HG03378 (cell line): ENCODE measurements around the gene TRRAP.
"Not testable (repeated sequence)": the region's sequence is repeated elsewhere in the genome, so short reads cannot be mapped to it uniquely, and the experiment has no call there.

Experiments
- ATAC-seq: cut with Tn5 transposase; IDR thresholded peaks from one replicate; pipeline ENCODE4 v1.9.1; 2021; ENCODE audit warnings: mild to moderate bottlenecking, moderate library complexity; ENCODE audit not compliant: unreplicated experiment

The TRRAP gene

GRCh38 chr7:99040104-99040958 lies 162.0 kb downstream of the TRRAP start:
- no peak for ATAC-seq

DNA sequence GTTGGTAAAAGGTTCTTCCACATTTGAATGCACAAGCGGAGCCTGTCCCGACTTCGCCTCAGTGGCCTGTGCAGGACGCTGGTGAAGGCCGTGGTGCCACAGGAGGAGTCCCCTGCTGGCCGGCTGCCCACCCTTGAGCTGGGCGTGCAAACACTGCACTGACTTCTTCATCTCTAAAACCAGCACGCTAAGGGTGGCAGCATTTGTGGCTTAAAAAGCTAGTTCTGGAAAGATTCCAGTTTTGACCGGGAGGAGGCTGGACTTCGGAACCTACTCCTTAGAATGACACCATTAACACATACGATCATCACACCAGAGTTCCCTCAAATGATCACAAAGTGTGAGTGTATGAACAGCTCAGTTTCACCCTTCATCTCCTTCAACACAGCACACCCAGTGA lies 163.2 kb downstream of the TRRAP start:
- ATAC-seq: no peak

DNA sequence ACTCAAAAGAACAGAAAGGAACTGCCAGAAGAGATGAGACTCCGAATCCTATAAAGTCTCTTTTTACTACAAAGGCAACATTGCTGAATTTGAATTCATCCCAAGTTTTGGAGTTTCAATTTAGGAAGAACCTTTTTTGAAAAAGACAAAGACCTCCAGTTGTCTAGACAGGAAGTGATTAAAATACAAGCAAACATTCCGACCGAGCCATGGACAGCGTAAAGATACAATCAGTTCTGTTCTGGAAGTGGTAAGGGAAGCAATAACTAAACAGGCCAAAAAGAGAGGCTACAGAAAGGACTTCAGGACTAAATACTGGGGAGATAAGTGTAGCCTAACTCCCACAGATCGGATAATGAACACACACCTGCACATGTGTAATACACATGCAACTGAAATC lies 164.6 kb downstream of the TRRAP start:
- ATAC-seq: no peak

DNA sequence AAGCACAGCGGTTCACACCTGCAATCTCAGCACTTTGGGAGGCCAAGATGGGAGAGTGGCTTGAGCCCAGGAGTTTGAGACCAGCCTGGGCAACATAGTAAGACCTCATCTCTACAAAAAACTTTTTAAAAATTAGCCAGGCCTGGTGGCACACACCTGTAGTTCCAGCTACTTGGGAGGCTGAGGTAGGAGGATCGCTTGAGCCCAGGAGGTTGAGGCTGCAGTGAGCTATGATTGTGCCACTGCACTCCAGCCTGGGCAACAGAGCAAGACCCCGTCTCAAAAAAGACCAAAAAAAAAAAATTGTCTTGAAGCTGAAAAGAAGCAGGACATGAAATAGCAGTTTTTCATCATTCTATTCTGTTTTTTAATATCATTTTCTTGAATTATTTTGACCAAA lies 166.5 kb downstream of the TRRAP start:
- ATAC-seq: not testable (repeated sequence)

DNA sequence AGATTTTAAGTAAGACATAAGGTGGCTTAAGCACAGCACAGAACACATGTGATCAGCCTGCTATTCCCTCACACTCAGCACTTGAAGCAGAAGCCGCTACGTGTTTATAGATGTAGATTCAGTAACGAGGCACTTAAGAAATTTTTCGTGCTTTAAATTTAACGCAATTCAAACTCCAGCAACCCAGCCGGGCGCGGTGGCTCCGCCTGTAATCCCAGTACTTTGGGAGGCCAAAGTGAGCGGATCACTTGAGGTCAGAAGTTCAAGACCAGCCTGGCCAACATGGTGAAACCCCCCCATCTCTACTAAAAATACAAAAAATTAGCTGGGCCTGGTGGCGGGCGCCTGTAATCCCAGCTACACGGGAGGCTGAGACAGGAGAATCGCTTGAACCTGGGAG lies 167.9 kb downstream of the TRRAP start:
- ATAC-seq: not testable (repeated sequence)

DNA sequence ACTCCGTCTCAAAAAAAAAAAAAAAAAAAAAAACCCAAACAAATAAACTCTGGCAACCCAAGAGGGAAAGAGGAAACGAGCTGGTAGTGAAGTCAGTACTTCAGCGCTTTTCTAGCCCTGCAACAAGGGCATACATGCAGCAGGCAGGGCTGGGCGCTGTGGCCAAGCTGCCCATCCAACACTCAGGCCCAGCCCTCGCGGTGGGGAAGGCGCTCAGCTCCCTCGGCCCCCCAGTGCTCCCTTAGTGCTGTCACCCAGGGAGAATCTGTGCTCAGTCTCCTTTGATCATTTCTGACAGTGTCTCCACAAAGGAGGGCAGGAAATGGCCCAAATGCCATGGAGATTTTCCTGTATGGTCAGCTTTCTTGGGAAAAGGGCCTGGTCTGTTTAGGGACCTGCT lies 168.4 kb downstream of the TRRAP start:
- no peak for ATAC-seq

- ATAC-seq: no peak
These were observed 169.3 kb downstream of the TRRAP start for GRCh38 chr7:99047526-99048077.

- no peak for ATAC-seq
These were observed 172.6 kb downstream of the TRRAP start for GRCh38 chr7:99050971-99051370.

DNA sequence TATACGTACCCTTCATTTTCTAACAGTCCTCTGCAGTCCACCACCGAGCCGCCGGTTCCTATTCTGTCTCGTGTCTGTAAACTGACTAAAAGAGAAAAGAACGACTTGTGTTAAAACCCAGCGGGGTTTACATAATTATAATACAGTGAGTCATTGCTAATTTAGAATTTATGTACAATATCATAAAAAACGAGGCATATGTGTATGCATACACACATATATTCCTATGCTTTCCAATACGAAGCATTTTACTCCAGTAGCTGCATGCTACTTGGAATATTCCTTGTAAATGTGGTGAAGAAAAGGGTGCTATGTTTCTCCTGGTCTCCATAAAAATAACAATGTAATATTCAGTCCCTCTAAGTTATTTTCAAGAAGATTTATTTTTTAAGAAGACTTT lies 176.4 kb downstream of the TRRAP start:
- no peak for ATAC-seq

DNA sequence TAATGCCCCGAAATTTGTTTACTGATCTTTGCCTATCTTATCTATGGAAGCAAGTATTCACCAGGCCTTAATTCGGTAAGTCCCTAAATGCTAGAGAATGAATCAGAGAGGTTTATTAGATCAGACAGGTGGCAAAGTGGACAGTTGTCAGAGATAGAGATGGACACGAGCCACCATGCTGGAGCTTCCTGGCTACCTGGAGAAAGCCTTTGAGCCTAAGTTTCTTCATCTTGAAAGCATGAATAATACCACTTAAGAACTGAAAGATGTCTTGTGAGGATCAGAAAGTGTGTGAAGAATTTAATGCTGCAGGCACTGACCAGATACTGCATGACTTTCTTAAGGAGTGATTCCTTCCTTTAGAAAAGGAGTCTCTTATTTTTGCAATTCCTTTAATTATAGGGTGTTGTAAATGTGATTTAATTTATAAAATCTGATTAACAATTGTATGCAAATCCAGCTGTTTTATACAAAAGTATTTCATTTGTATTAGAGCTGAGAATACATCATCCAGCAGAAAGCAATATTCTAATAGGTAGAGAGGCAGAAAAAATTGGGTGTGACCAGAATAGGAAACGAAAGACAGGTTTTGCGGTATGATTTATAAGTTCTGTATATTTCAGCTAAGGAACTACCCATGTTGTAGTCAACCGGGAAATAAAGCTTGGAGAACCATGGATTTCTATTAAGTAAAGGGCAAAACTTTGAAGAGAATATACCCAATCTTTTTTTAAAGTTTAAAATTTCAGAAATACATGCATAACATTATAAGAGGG lies 182.9 kb downstream of the TRRAP start:
- no peak for ATAC-seq
